OCI-LY7 (cell line): Measurements from ENCODE around the gene ZNF497.

ENCODE experiments used
- EZH2phosphoT487 ChIP-seq: fragments of 200-600 bp; sonication (generic); IDR thresholded peaks from 2 replicates; pipeline ENCODE4 v1.6.1; 2018; ENCODE audit warnings: low read depth, borderline replicate concordance, mild to moderate bottlenecking, mixed run types, antibody characterized with exemption, low read length, moderate library complexity, mixed read lengths
- TF ChIP-seq, protein P1 (sequence below): fragments of 200-600 bp; sonication (generic); conservative IDR thresholded peaks from 2 replicates; pipeline ENCODE4 v1.5.1; 2014; ENCODE audit warnings: mild to moderate bottlenecking, antibody characterized with exemption, low read length, moderate library complexity, mixed read lengths

DNA sequence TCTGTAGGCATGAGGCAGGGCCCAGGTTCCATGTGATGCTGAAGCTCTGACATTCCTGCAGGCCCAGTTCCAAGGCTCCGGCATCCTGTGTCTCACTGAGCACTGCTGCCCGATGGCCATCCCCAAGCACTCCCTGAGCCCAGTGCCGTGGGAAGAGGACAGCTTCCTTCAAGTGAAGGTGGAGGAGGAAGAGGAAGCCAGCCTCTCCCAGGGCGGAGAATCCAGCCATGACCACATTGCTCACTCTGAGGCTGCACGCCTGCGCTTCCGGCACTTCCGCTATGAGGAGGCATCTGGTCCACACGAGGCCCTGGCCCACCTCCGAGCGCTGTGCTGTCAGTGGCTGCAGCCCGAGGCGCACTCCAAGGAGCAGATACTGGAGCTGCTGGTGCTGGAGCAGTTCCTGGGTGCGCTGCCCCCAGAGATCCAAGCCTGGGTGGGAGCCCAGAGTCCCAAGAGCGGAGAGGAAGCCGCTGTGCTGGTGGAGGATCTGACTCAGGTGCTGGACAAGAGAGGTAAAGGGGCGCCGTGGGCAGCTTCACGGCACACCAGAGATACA, 27.8 kb downstream of the ZNF497 start:
- TF ChIP-seq, protein P1, sequence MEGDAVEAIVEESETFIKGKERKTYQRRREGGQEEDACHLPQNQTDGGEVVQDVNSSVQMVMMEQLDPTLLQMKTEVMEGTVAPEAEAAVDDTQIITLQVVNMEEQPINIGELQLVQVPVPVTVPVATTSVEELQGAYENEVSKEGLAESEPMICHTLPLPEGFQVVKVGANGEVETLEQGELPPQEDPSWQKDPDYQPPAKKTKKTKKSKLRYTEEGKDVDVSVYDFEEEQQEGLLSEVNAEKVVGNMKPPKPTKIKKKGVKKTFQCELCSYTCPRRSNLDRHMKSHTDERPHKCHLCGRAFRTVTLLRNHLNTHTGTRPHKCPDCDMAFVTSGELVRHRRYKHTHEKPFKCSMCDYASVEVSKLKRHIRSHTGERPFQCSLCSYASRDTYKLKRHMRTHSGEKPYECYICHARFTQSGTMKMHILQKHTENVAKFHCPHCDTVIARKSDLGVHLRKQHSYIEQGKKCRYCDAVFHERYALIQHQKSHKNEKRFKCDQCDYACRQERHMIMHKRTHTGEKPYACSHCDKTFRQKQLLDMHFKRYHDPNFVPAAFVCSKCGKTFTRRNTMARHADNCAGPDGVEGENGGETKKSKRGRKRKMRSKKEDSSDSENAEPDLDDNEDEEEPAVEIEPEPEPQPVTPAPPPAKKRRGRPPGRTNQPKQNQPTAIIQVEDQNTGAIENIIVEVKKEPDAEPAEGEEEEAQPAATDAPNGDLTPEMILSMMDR = no peak
- no peak for TF ChIP-seq EZH2phosphoT487
